SKM-1 treated with dmso at 0.1 percent for 144 hours (cell line): Measurements from ENCODE around the gene KAT8.
"Not testable (repeated sequence)": the region's sequence is repeated elsewhere in the genome, so short reads cannot be mapped to it uniquely, and the experiment has no call there.

Source experiments
- DNase-seq: peaks from one replicate; lab custom pipeline; 2025; ENCODE audit not compliant: unreplicated experiment; lab: John Stamatoyannopoulos, UW

Gene KAT8

GRCh38 chr16:31130336-31130891, 12.9 kb downstream of the KAT8 start:
- DNase-seq: peak; percentile 64

- no peak for DNase-seq
Measured at GRCh38 chr16:31130899-31131298, 13.4 kb downstream of the KAT8 start.

GRCh38 chr16:31131416-31131815, 14.0 kb downstream of the KAT8 start:
- DNase-seq: no peak

- no peak for DNase-seq
Measured at GRCh38 chr16:31131841-31132271, 14.4 kb downstream of the KAT8 start.

GRCh38 chr16:31132303-31132979, 15.0 kb downstream of the KAT8 start:
- DNase-seq: no peak

GRCh38 chr16:31133046-31133501, 15.6 kb downstream of the KAT8 start:
- no peak for DNase-seq

GRCh38 chr16:31134091-31134571, 16.7 kb downstream of the KAT8 start:
- no peak for DNase-seq

- peak; percentile 75 for DNase-seq
Measured at GRCh38 chr16:31134625-31135534, 17.4 kb downstream of the KAT8 start.

- DNase-seq: no peak
Measured at GRCh38 chr16:31135535-31136286, 18.2 kb downstream of the KAT8 start, which contains the start of gene PRSS8. PRSS8 (minus strand) TSS chr16:31135727; CDS start chr16:31135498, 229 bp downstream.

- DNase-seq: no peak
Measured at GRCh38 chr16:31136287-31136662, 18.8 kb downstream of the KAT8 start.

GRCh38 chr16:31136822-31137499, 19.5 kb downstream of the KAT8 start:
- DNase-seq: not testable (repeated sequence)

- no peak for DNase-seq
Measured at GRCh38 chr16:31138621-31139578, 21.4 kb downstream of the KAT8 start.

GRCh38 chr16:31141071-31141469, 23.6 kb downstream of the KAT8 start:
- not testable (repeated sequence) for DNase-seq

- DNase-seq: no peak
Measured at GRCh38 chr16:31141489-31142108, 24.1 kb downstream of the KAT8 start.

GRCh38 chr16:31142109-31143010, 24.9 kb downstream of the KAT8 start:
- peak; percentile 97 for DNase-seq

- DNase-seq: no peak
Measured at GRCh38 chr16:31143011-31143693, 25.7 kb downstream of the KAT8 start.

- DNase-seq: no peak
Measured at GRCh38 chr16:31143694-31144148, 26.3 kb downstream of the KAT8 start.
